SH-SY5Y (cell line): ENCODE measurements around the gene CHKA.

Source experiments
- GATA2 ChIP-seq: IDR thresholded peaks from 2 replicates; pipeline ENCODE4 v1.6.1; 2011; ENCODE audit warnings: mild to moderate bottlenecking, low read depth, low read length
- GATA3 ChIP-seq: IDR thresholded peaks from 2 replicates; pipeline ENCODE4 v1.6.1; 2011; ENCODE audit warnings: low read depth, mild to moderate bottlenecking, low read length, moderate library complexity

DNA sequence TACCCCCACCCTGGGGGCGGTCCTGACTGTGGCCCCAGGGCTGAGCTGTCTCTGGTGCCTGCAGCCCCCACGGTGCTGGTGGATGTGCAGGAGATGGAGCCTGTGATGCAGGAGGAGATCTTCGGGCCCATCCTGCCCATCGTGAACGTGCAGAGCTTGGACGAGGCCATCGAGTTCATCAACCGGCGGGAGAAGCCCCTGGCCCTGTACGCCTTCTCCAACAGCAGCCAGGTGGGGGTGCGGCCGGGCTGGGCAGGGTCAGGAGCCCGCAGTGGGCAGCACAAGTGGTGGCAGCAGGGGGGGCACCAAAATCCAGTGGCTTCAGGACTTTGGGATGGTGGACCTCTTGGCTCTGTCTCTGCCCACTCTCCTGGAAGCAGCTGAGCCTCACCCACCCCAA is 98.7 kb downstream of the CHKA start:
- TF ChIP-seq GATA2, result no peak
- no peak for TF ChIP-seq GATA3
